HepG2 (cell line): ENCODE results near the gene ASTN2. TPM values are rescaled to one million over a fixed set of nuclear protein-coding genes. Genes with fewer than 3 reads are reported as not detected.

Experiments
- ATAC-seq: fragments of 200-7000 bp; cut with Tn5 transposase; 3 replicates; pipeline ENCODE4 v1.9.1; 2020; ENCODE audit warnings: mild to moderate bottlenecking, moderate library complexity
- BruUV-seq: library from RNA; stranded (reverse); fragments of 400-500 nt; replicated peaks from 2 replicates; lab custom pipeline; 2021; lab: Mats Ljungman, UMichigan
- CTCF ChIA-PET: fragments of 300-600 bp; formaldehyde crosslinking; extraction: SDS; loops from one replicate; lab custom pipeline; 2021; ENCODE audit warnings: low total read pairs, inconsistent platforms, low intra/inter-chr PET ratio; lab: Yijun Ruan, JAX
- POLR2A ChIA-PET: fragments of 350-600 bp; sonication (Branson Sonifier 250); formaldehyde crosslinking; loops from one replicate; lab custom pipeline; 2020; ENCODE audit warnings: antibody characterized with exemption, inconsistent platforms; lab: Yijun Ruan, JAX
- DNase-seq: peaks from one replicate; pipeline ENCODE4 v3.0.0-alpha.2; 2015; ENCODE audit warnings: low spot score
- FAIRE-seq: peaks from 3 replicates; lab custom pipeline; 2011; peaks lifted over from hg19 to GRCh38; lab: Jason Lieb, UNC
- H2AFZ ChIP-seq: one replicate; pipeline ENCODE4 v1.6.1; 2011; ENCODE audit warnings: low read length, inconsistent platforms
- H3K27ac ChIP-seq: fragments of 300-600 bp; 3 replicates; pipeline ENCODE4 v1.8.0; 2011; ENCODE audit warnings: mixed run types, mild to moderate bottlenecking, mixed read lengths, low read length, inconsistent platforms; ENCODE audit not compliant: insufficient read depth; ENCODE audit errors: extremely low read length
- H3K27me3 ChIP-seq, 2 experiments: fragments of 200-600 bp in 1 of 2; 2 replicates in 1 of 2; 3 replicates in 1 of 2; pipeline versions ENCODE4 v1.6.0 to v1.8.0; 2011; ENCODE audit warnings: low read length in 2 of 2, mild to moderate bottlenecking in 2 of 2, moderate library complexity in 2 of 2, inconsistent platforms in 1 of 2; ENCODE audit not compliant: insufficient read depth in 2 of 2, control insufficient read depth in 1 of 2
- H3K36me3 ChIP-seq, 2 experiments: fragments of 200-600 bp in 1 of 2; replicated peaks in 1 of 2; 2 replicates in 1 of 2; 3 replicates in 1 of 2; pipeline versions ENCODE4 v1.5.1 to v1.8.0; 2011; ENCODE audit warnings: low read length in 2 of 2, inconsistent platforms in 1 of 2; ENCODE audit not compliant: insufficient read depth in 2 of 2, control insufficient read depth in 1 of 2
- H3K4me1 ChIP-seq: 2 replicates; pipeline ENCODE4 v1.5.1; 2012; ENCODE audit warnings: low read length, inconsistent platforms; ENCODE audit not compliant: insufficient read depth
- H3K4me2 ChIP-seq: 2 replicates; pipeline ENCODE4 v1.6.0; 2011; ENCODE audit warnings: low read depth, low read length, inconsistent platforms
- H3K4me3 ChIP-seq, 3 experiments: fragments of 200-600 bp in 1 of 3; sonication (generic), shearing (Covaris generic) in 1 of 3; replicated peaks in 1 of 3; 2 replicates each; pipeline ENCODE4 v1.5.1; 2011 to 2016; ENCODE audit warnings: low read length in 3 of 3, inconsistent platforms in 2 of 3, low read depth in 2 of 3, mild to moderate bottlenecking in 2 of 3, control low read depth in 1 of 3, mixed read lengths in 1 of 3; ENCODE audit not compliant: insufficient read depth in 1 of 3
- H3K79me2 ChIP-seq: one replicate; pipeline ENCODE4 v1.6.1; 2011; ENCODE audit warnings: low read length, inconsistent platforms; ENCODE audit not compliant: insufficient read depth
- H3K9ac ChIP-seq: 2 replicates; pipeline ENCODE4 v1.6.0; 2011; ENCODE audit warnings: mild to moderate bottlenecking, low read depth, low read length, inconsistent platforms; ENCODE audit not compliant: insufficient read depth
- H3K9me3 ChIP-seq: 2 replicates; pipeline ENCODE4 v1.5.1; 2012; ENCODE audit warnings: mild to moderate bottlenecking, low read length
- H4K20me1 ChIP-seq: 2 replicates; pipeline ENCODE4 v1.6.0; 2011; ENCODE audit warnings: inconsistent platforms, mild to moderate bottlenecking, low read length, moderate library complexity; ENCODE audit not compliant: insufficient read depth
- ATAD3A ChIP-seq: sonication (generic); formaldehyde crosslinking; IDR thresholded peaks from 2 replicates; pipeline ENCODE4 v1.4.0; 2020; ENCODE audit warnings: missing genetic modification reagents
- BCL3 ChIP-seq: sonication (generic); formaldehyde crosslinking; IDR thresholded peaks from 2 replicates; pipeline ENCODE4 v1.5.1; 2020; ENCODE audit warnings: mild to moderate bottlenecking, missing genetic modification reagents, moderate library complexity
- HES4 ChIP-seq: sonication (generic); formaldehyde crosslinking; IDR thresholded peaks from 2 replicates; pipeline ENCODE4 v1.9.0; 2021; ENCODE audit warnings: mild to moderate bottlenecking, missing genetic modification reagents, borderline replicate concordance
- IRF2 ChIP-seq: IDR thresholded peaks from 2 replicates; pipeline ENCODE4 v1.6.1; 2018; ENCODE audit warnings: missing genetic modification reagents, missing compliant biosample characterization
- KDM6A ChIP-seq: IDR thresholded peaks from 2 replicates; pipeline ENCODE4 v1.6.1; 2016; ENCODE audit warnings: low read depth
- KMT2B ChIP-seq: IDR thresholded peaks from 2 replicates; pipeline ENCODE4 v1.6.1; 2016; ENCODE audit warnings: missing genetic modification reagents, missing compliant biosample characterization
- LRRFIP1 ChIP-seq: sonication (generic); formaldehyde crosslinking; conservative IDR thresholded peaks from 2 replicates; pipeline ENCODE4 v1.4.0; 2020; ENCODE audit warnings: missing genetic modification reagents
- NFE2L2 ChIP-seq: fragments of 150-350 bp; IDR thresholded peaks from 2 replicates; pipeline ENCODE4 v1.6.1; 2014; ENCODE audit warnings: low read length
- NFKB2 ChIP-seq: sonication (generic); formaldehyde crosslinking; IDR thresholded peaks from 2 replicates; pipeline ENCODE4 v1.4.0; 2020; ENCODE audit warnings: missing genetic modification reagents, borderline replicate concordance
- PPARG ChIP-seq: conservative IDR thresholded peaks from 2 replicates; pipeline ENCODE4 v1.6.1; 2016; ENCODE audit warnings: missing biosample characterization, missing genetic modification reagents
- TBX2 ChIP-seq: sonication (generic); formaldehyde crosslinking; IDR thresholded peaks from 2 replicates; pipeline ENCODE4 v1.5.0; 2020; ENCODE audit warnings: missing genetic modification reagents, mild to moderate bottlenecking, borderline replicate concordance
- ZNF232 ChIP-seq: sonication (generic); formaldehyde crosslinking; IDR thresholded peaks from 2 replicates; pipeline ENCODE4 v1.4.0; 2020; ENCODE audit warnings: missing genetic modification reagents, borderline replicate concordance
- ZNF747 ChIP-seq: sonication (generic); formaldehyde crosslinking; IDR thresholded peaks from 2 replicates; pipeline ENCODE4 v1.8.1; 2023; ENCODE audit warnings: missing genetic modification reagents, mild to moderate bottlenecking, borderline replicate concordance
- WGBS: methylation state at CpG from one replicate; pipeline ENCODE4 v1.1.6; 2017; ENCODE audit warnings: low lambda C conversion rate; 5-methylcytosine and 5-hydroxymethylcytosine counted together
- in situ Hi-C: cut with HindIII; loops from 2 replicates; pipeline ENCODE4 v1.10.0; 2017; ENCODE audit warnings: low pct_unique_long_range_greater_than_20kb; ENCODE audit not compliant: extremely low pct_ligation_motif_present
- intact Hi-C: fragments of 100-400 bp; cut with micrococcal nuclease; formaldehyde crosslinking; loops from one replicate; pipeline ENCODE4 v1.10.0; 2022; ENCODE audit not compliant: unreplicated experiment
- polyA plus RNA-seq, 8 experiments: library from polyadenylated mRNA; depleted of rRNA in 3 of 8; stranded (reverse) in 7 of 8; unstranded in 1 of 8; fragments of >200 nt; fragmentation: Illumina TruSeq in 4 of 8; extraction: Trizol in 4 of 8; gene quantifications; 2 replicates each; pipeline versions ENCODE4 v1.2.1 to v1.2.3, GENCODE V29; 2011 to 2016; ENCODE audit warnings: low read depth in 4 of 8, missing spikeins in 1 of 8, mixed read lengths in 1 of 8; ENCODE audit not compliant: insufficient read depth in 1 of 8
- total RNA-seq, 5 experiments: library from RNA; depleted of rRNA; stranded (reverse); fragments of >200 nt; fragmentation: Illumina TruSeq; extraction: Trizol; gene quantifications; 2 replicates each; pipeline ENCODE4 v1.2.3, GENCODE V29; 2016; ENCODE audit warnings: low read depth in 1 of 5
- TF ChIP-seq, protein P1 (sequence below): sonication (generic); formaldehyde crosslinking; IDR thresholded peaks from 2 replicates; pipeline ENCODE4 v1.4.0; 2020; ENCODE audit warnings: mild to moderate bottlenecking, missing genetic modification reagents

ASTN2 gene
- total and polyA plus RNA-seq, 2 of the 13 experiments (the other 11 are each of a cell fraction or from before 2014, with no cell fraction given): 5.2 to 13.5 TPM

DNA sequence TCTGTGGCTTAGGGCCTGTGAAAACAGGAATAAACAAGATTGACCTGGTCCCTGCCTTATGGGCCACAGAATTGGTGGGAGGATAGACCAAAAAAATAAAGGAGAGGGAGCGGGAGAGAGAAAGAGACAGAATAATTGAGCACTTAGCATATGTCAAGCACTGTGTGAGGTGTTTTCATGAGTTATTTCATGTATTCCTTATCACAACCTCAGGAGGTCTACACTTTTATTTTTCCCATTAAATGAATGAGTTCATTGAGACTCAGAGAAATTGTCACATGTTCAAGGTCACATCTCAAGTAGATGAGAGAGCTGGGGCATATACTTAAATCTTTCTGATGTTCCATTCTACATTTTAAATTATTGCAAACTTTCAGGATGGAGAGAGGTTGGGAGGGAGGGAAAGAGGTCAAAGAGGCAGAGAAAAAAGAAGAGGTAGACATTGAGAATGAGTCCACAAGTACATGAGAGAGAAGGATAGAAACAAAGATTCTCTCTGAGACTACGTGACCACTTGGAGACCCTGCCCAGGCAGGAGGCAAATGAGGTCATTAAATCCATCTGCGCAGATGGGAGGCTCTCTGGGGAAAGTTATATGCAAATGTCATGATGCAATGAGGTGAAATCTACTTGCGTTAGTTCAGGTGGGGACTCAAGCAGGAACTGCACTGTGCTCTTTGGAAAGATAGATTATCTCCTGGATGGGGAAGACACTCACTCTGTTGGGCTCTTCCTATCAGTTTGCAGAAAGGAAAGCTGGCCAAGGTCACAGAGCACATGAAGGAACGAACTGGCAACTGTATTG lies 1019.8 kb downstream of the ASTN2 start:
- H3K4me3 ChIP-seq: no peak overlapping the region
- ChIA-PET POLR2A (no interaction called here), CTCF (no interaction called here)
- BruUV-seq: no TSS peak
- no peaks in the 10 kb centered on the region for H4K20me1 ChIP-seq
- DNase-seq: no peak
- H2AFZ ChIP-seq: no peak overlapping the region
- H3K9ac ChIP-seq: no peak overlapping the region
- 95% methylated on average over 5 of the region's 5 CpGs for WGBS
- FAIRE-seq: no peak
- no peak overlapping the region for H3K4me2 ChIP-seq
- H3K36me3 ChIP-seq: no peaks in the 10 kb centered on the region
- H3K9me3 ChIP-seq: no peaks in the 10 kb centered on the region
- intact Hi-C loops (no loop called here), in situ Hi-C loops (no loop called here)
- no peaks in the 10 kb centered on the region for H3K79me2 ChIP-seq
- TF ChIP-seq ATAD3A (no peak), KDM6A (CRISPR knock-in tag) (no peak), NFKB2 (CRISPR knock-in tag) (no peak), ZNF747 (CRISPR knock-in tag) (no peak), ZNF232 (CRISPR knock-in tag) (no peak), HES4 (CRISPR knock-in tag) (no peak), KMT2B (CRISPR knock-in tag) (no peak), BCL3 (CRISPR knock-in tag) (no peak), PPARG (CRISPR knock-in tag) (no peak), LRRFIP1 (CRISPR knock-in tag) (no peak), TBX2 (CRISPR knock-in tag) (no peak), NFE2L2 (no peak), IRF2 (no peak)
- TF ChIP-seq, protein P1, sequence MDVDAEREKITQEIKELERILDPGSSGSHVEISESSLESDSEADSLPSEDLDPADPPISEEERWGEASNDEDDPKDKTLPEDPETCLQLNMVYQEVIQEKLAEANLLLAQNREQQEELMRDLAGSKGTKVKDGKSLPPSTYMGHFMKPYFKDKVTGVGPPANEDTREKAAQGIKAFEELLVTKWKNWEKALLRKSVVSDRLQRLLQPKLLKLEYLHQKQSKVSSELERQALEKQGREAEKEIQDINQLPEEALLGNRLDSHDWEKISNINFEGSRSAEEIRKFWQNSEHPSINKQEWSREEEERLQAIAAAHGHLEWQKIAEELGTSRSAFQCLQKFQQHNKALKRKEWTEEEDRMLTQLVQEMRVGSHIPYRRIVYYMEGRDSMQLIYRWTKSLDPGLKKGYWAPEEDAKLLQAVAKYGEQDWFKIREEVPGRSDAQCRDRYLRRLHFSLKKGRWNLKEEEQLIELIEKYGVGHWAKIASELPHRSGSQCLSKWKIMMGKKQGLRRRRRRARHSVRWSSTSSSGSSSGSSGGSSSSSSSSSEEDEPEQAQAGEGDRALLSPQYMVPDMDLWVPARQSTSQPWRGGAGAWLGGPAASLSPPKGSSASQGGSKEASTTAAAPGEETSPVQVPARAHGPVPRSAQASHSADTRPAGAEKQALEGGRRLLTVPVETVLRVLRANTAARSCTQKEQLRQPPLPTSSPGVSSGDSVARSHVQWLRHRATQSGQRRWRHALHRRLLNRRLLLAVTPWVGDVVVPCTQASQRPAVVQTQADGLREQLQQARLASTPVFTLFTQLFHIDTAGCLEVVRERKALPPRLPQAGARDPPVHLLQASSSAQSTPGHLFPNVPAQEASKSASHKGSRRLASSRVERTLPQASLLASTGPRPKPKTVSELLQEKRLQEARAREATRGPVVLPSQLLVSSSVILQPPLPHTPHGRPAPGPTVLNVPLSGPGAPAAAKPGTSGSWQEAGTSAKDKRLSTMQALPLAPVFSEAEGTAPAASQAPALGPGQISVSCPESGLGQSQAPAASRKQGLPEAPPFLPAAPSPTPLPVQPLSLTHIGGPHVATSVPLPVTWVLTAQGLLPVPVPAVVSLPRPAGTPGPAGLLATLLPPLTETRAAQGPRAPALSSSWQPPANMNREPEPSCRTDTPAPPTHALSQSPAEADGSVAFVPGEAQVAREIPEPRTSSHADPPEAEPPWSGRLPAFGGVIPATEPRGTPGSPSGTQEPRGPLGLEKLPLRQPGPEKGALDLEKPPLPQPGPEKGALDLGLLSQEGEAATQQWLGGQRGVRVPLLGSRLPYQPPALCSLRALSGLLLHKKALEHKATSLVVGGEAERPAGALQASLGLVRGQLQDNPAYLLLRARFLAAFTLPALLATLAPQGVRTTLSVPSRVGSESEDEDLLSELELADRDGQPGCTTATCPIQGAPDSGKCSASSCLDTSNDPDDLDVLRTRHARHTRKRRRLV: no peak
- H3K27me3 ChIP-seq: no peaks in the 10 kb centered on the region
- no peak for ATAC-seq
- no peak overlapping the region for H3K27ac ChIP-seq
- H3K4me1 ChIP-seq: no peaks in the 10 kb centered on the region
